Calu3 (cell line): ENCODE data around the gene UGT1A10. TPM values are rescaled to one million over a fixed set of nuclear protein-coding genes. Genes with fewer than 3 reads are reported as not detected.

Experiments
- BruUV-seq: library from RNA; stranded (reverse); fragments of 400-500 nt; replicated peaks from 2 replicates; lab custom pipeline; 2021; lab: Mats Ljungman, UMichigan
- CTCF ChIA-PET: fragments of 300-600 bp; sonication (Branson Sonifier 250); formaldehyde crosslinking; loops from one replicate; lab custom pipeline; 2022; ENCODE audit warnings: antibody characterized with exemption; lab: Charles Lee
- DNase-seq: peaks from one replicate; pipeline ENCODE4 v3.0.0; 2022
- H3K27ac Mint-ChIP-seq: one replicate; pipeline ENCODE4 v1.8.0; 2022; ENCODE audit warnings: mixed read lengths; ENCODE audit not compliant: unreplicated experiment
- H3K27me3 Mint-ChIP-seq: one replicate; pipeline ENCODE4 v1.8.0; 2022; ENCODE audit warnings: mixed read lengths; ENCODE audit not compliant: unreplicated experiment
- H3K36me3 Mint-ChIP-seq: one replicate; pipeline ENCODE4 v1.8.0; 2022; ENCODE audit warnings: mild to moderate bottlenecking, moderate library complexity, mixed read lengths; ENCODE audit not compliant: insufficient read depth, unreplicated experiment
- H3K4me1 Mint-ChIP-seq: one replicate; pipeline ENCODE4 v1.8.0; 2022; ENCODE audit warnings: mild to moderate bottlenecking, low read depth, mixed read lengths; ENCODE audit not compliant: unreplicated experiment
- H3K4me3 Mint-ChIP-seq: one replicate; pipeline ENCODE4 v1.8.0; 2022; ENCODE audit warnings: mild to moderate bottlenecking, low read depth, moderate library complexity, mixed read lengths; ENCODE audit not compliant: unreplicated experiment
- H3K9me3 Mint-ChIP-seq: one replicate; pipeline ENCODE4 v1.8.0; 2022; ENCODE audit warnings: low read depth, mixed read lengths; ENCODE audit not compliant: unreplicated experiment
- CTCF ChIP-seq: fragments of 200-600 bp; IDR thresholded peaks from one replicate; pipeline ENCODE4 v1.8.0; 2022; ENCODE audit warnings: antibody characterized with exemption; ENCODE audit not compliant: unreplicated experiment
- intact Hi-C: fragments of 100-400 bp; cut with micrococcal nuclease; formaldehyde crosslinking; loops from one replicate; pipeline ENCODE4 v1.10.0; 2022; ENCODE audit not compliant: unreplicated experiment
- total RNA-seq: library from RNA; stranded (reverse); gene quantifications from 2 replicates; pipeline ENCODE4 v1.2.3, GENCODE V29; 2022

The UGT1A10 gene
- total RNA-seq, 1 experiment from 2014 or later: 107 TPM

GRCh38 chr2:233779722-233780121 lies 143.5 kb downstream of the UGT1A10 start:
- CTCF ChIA-PET: no interaction called here
- TF ChIP-seq CTCF: no peak
- no peak overlapping the region for H3K27ac Mint-ChIP-seq
- H3K36me3 Mint-ChIP-seq: peaks cover 20% of the 10 kb centered on the region
- H3K27me3 Mint-ChIP-seq: no peaks in the 10 kb centered on the region
- H3K4me3 Mint-ChIP-seq: no peak overlapping the region
- BruUV-seq: no TSS peak
- intact Hi-C loops: no loop called here
- peaks cover 11% of the 10 kb centered on the region for H3K9me3 Mint-ChIP-seq
- no peaks in the 10 kb centered on the region for H3K4me1 Mint-ChIP-seq
- DNase-seq: no peak

GRCh38 chr2:233780771-233781170 lies 144.5 kb downstream of the UGT1A10 start:
- Mint-ChIP-seq H3K36me3 (peaks cover 12% of the 10 kb centered on the region), H3K27ac (no peak overlapping the region), H3K4me1 (no peaks in the 10 kb centered on the region), H3K4me3 (no peak overlapping the region), H3K27me3 (no peaks in the 10 kb centered on the region), H3K9me3 (peaks cover 8% of the 10 kb centered on the region)
- BruUV-seq: no TSS peak
- intact Hi-C loops: no loop called here
- CTCF ChIA-PET: no interaction called here
- no peak for TF ChIP-seq CTCF
- DNase-seq: no peak

GRCh38 chr2:233789554-233789953 lies 153.3 kb downstream of the UGT1A10 start:
- CTCF ChIA-PET: no interaction called here

GRCh38 chr2:233791151-233791882 lies 155.1 kb downstream of the UGT1A10 start:
- CTCF ChIA-PET: interaction anchor here (1.0 kb wide), 1 partner anchor 224 kb away, joined by 18 read pairs; no protein-coding TSS in a partner anchor
- H3K27ac Mint-ChIP-seq: no peak overlapping the region
- no peak for DNase-seq
- H3K9me3 Mint-ChIP-seq: peaks cover 2% of the 10 kb centered on the region
- no peak overlapping the region for H3K4me3 Mint-ChIP-seq
- peaks cover 6% of the 10 kb centered on the region for H3K36me3 Mint-ChIP-seq
- TF ChIP-seq CTCF: no peak
- H3K4me1 Mint-ChIP-seq: no peaks in the 10 kb centered on the region
- peaks cover 10% of the 10 kb centered on the region for H3K27me3 Mint-ChIP-seq
- no TSS peak for BruUV-seq
- intact Hi-C loops: no loop called here

More at GRCh38 chr2:233789554-233789953, 153.3 kb downstream of the UGT1A10 start:
- Mint-ChIP-seq H3K4me1 (no peaks in the 10 kb centered on the region), H3K4me3 (no peak overlapping the region), H3K36me3 (peaks cover 6% of the 10 kb centered on the region), H3K27ac (no peak overlapping the region), H3K27me3 (peaks cover 10% of the 10 kb centered on the region), H3K9me3 (peaks cover 6% of the 10 kb centered on the region)
- TF ChIP-seq CTCF: no peak
- no TSS peak for BruUV-seq
- intact Hi-C loops: no loop called here
- no peak for DNase-seq
